BLaER1 (cell line): ENCODE measurements around the gene TSGA10.
"Not testable (repeated sequence)": the region's sequence is repeated elsewhere in the genome, so short reads cannot be mapped to it uniquely, and the experiment has no call there.

Experiments used
- H3K27ac ChIP-seq: shearing (Covaris generic); formaldehyde crosslinking; 2 replicates; pipeline ENCODE4 v1.8.1; 2022
- H3K27me3 ChIP-seq: shearing (Covaris generic); formaldehyde crosslinking; 2 replicates; pipeline ENCODE4 v1.8.1; 2022
- H3K36me3 ChIP-seq: shearing (Covaris generic); formaldehyde crosslinking; 2 replicates; pipeline ENCODE4 v1.8.1; 2022
- H3K4me1 ChIP-seq: shearing (Covaris generic); formaldehyde crosslinking; 2 replicates; pipeline ENCODE4 v1.8.1; 2022
- H3K4me2 ChIP-seq: shearing (Covaris generic); formaldehyde crosslinking; 2 replicates; pipeline ENCODE4 v1.8.1; 2022
- H3K4me3 ChIP-seq: shearing (Covaris generic); formaldehyde crosslinking; 2 replicates; pipeline ENCODE4 v1.8.1; 2022
- H3K9ac ChIP-seq: shearing (Covaris generic); formaldehyde crosslinking; 2 replicates; pipeline ENCODE4 v1.8.1; 2022
- H3K9me3 ChIP-seq: shearing (Covaris generic); formaldehyde crosslinking; 2 replicates; pipeline ENCODE4 v1.8.1; 2022
- H4K20me1 ChIP-seq: shearing (Covaris generic); formaldehyde crosslinking; 2 replicates; pipeline ENCODE4 v1.8.1; 2022
- Cebpa-rat ChIP-seq: shearing (Covaris generic); IDR thresholded peaks from 2 replicates; pipeline ENCODE4 v1.8.1; 2022

TSGA10 gene

GRCh38 chr2:99154643-99155536 lies at the start of gene TSGA10, which contains the start of gene LIPT1:
Gene TSGA10 (minus strand): TSS chr2:99154942. CDS start chr2:99109439, 45,503 bp downstream.
Gene LIPT1 (plus strand): TSS chr2:99154967. CDS start chr2:99161958, 6,991 bp downstream.
- Histone ChIP-seq H3K4me2 (peak within 1 kb of the TSS; percentile 90), H3K27me3 (no peaks in the 10 kb centered on the region), H3K9me3 (no peaks in the 10 kb centered on the region), H4K20me1 (0 out of 2 replicates have a peak, but pooled peaks cover 3% of the 10 kb centered on the region), H3K4me1 (peaks cover 51% of the 10 kb centered on the region), H3K4me3 (peak within 1 kb of the TSS; percentile 77), H3K9ac (peak within 1 kb of the TSS; percentile 84), H3K27ac (peak within 1 kb of the TSS; percentile 87), H3K36me3 (peaks cover 34% of the 10 kb centered on the region)
- no peak for TF ChIP-seq Cebpa-rat

GRCh38 chr2:99201959-99202678 lies 47.4 kb upstream of the TSGA10 start:
- Histone ChIP-seq H3K9ac (no peak overlapping the region), H3K9me3 (peaks cover 28% of the 10 kb centered on the region), H4K20me1 (no peaks in the 10 kb centered on the region), H3K4me3 (no peak overlapping the region), H3K4me1 (no peaks in the 10 kb centered on the region), H3K4me2 (no peak overlapping the region), H3K27ac (no peak overlapping the region), H3K36me3 (peaks cover 23% of the 10 kb centered on the region), H3K27me3 (no peaks in the 10 kb centered on the region)
- TF ChIP-seq Cebpa-rat, result no peak

GRCh38 chr2:99200076-99200800 lies 45.5 kb upstream of the TSGA10 start:
- no peak overlapping the region for H3K4me2 ChIP-seq
- peaks cover 12% of the 10 kb centered on the region for H3K9me3 ChIP-seq
- no peaks in the 10 kb centered on the region for H4K20me1 ChIP-seq
- H3K27me3 ChIP-seq, result no peaks in the 10 kb centered on the region
- no peak overlapping the region for H3K27ac ChIP-seq
- no peak for TF ChIP-seq Cebpa-rat
- H3K9ac ChIP-seq, result no peak overlapping the region
- H3K36me3 ChIP-seq, result peaks cover 42% of the 10 kb centered on the region
- H3K4me1 ChIP-seq, result no peaks in the 10 kb centered on the region
- H3K4me3 ChIP-seq, result no peak overlapping the region

- H3K4me2 ChIP-seq, result no peak overlapping the region
- no peaks in the 10 kb centered on the region for H3K4me1 ChIP-seq
- no peaks in the 10 kb centered on the region for H4K20me1 ChIP-seq
- H3K36me3 ChIP-seq, result peaks cover 60% of the 10 kb centered on the region
- H3K4me3 ChIP-seq, result no peak overlapping the region
- no peaks in the 10 kb centered on the region for H3K27me3 ChIP-seq
- no peak overlapping the region for H3K27ac ChIP-seq
- no peaks in the 10 kb centered on the region for H3K9me3 ChIP-seq
- no peak for TF ChIP-seq Cebpa-rat
- H3K9ac ChIP-seq, result no peak overlapping the region
Measured at GRCh38 chr2:99198103-99198841, 43.5 kb upstream of the TSGA10 start.

GRCh38 chr2:99192364-99192763 lies 37.6 kb upstream of the TSGA10 start:
- not testable (repeated sequence) for H4K20me1 ChIP-seq, H3K27me3 ChIP-seq, H3K4me3 ChIP-seq, H3K9me3 ChIP-seq, H3K4me2 ChIP-seq, H3K4me1 ChIP-seq, H3K9ac ChIP-seq, H3K27ac ChIP-seq
- peaks cover 92% of the 10 kb centered on the region for H3K36me3 ChIP-seq

- H3K4me1 ChIP-seq, result no peaks in the 10 kb centered on the region
- H3K9ac ChIP-seq, result no peak overlapping the region
- no peak overlapping the region for H3K4me3 ChIP-seq
- no peak overlapping the region for H3K27ac ChIP-seq
- H4K20me1 ChIP-seq, result peaks cover 26% of the 10 kb centered on the region; the same call in 1 of the 2 replicates
- no peak for TF ChIP-seq Cebpa-rat
- H3K36me3 ChIP-seq, result peaks cover 88% of the 10 kb centered on the region
- H3K4me2 ChIP-seq, result no peak overlapping the region
- no peaks in the 10 kb centered on the region for H3K27me3 ChIP-seq
- no peaks in the 10 kb centered on the region for H3K9me3 ChIP-seq
Measured at GRCh38 chr2:99190548-99190947, 35.8 kb upstream of the TSGA10 start.

GRCh38 chr2:99188357-99188756 lies 33.6 kb upstream of the TSGA10 start:
- Histone ChIP-seq H3K27ac (no peak overlapping the region), H3K36me3 (peaks cover 68% of the 10 kb centered on the region)
- no peak for TF ChIP-seq Cebpa-rat

GRCh38 chr2:99187011-99187410 lies 32.3 kb upstream of the TSGA10 start:
- Histone ChIP-seq H3K4me3 (no peak overlapping the region), H3K27ac (no peak overlapping the region), H4K20me1 (peaks cover 43% of the 10 kb centered on the region), H3K27me3 (no peaks in the 10 kb centered on the region), H3K9me3 (no peaks in the 10 kb centered on the region), H3K9ac (no peak overlapping the region), H3K4me2 (no peak overlapping the region), H3K36me3 (peaks cover 58% of the 10 kb centered on the region), H3K4me1 (peaks cover 5% of the 10 kb centered on the region)
- TF ChIP-seq Cebpa-rat, result no peak

More at GRCh38 chr2:99188357-99188756, 33.6 kb upstream of the TSGA10 start:
- peaks cover 43% of the 10 kb centered on the region for H4K20me1 ChIP-seq
- no peaks in the 10 kb centered on the region for H3K27me3 ChIP-seq
- H3K9me3 ChIP-seq, result no peaks in the 10 kb centered on the region
- no peak overlapping the region for H3K4me2 ChIP-seq
- no peak overlapping the region for H3K4me3 ChIP-seq
- no peaks in the 10 kb centered on the region for H3K4me1 ChIP-seq
- no peak overlapping the region for H3K9ac ChIP-seq

GRCh38 chr2:99184811-99185210 lies 30.1 kb upstream of the TSGA10 start:
- H3K36me3 ChIP-seq, result peaks cover 36% of the 10 kb centered on the region
- H3K4me1 ChIP-seq, result peaks cover 16% of the 10 kb centered on the region
- H3K4me3 ChIP-seq, result no peak overlapping the region
- H3K4me2 ChIP-seq, result no peak overlapping the region
- TF ChIP-seq Cebpa-rat, result no peak
- no peak overlapping the region for H3K27ac ChIP-seq
- no peaks in the 10 kb centered on the region for H3K27me3 ChIP-seq
- H3K9ac ChIP-seq, result no peak overlapping the region
- H3K9me3 ChIP-seq, result no peaks in the 10 kb centered on the region
- H4K20me1 ChIP-seq, result peaks cover 43% of the 10 kb centered on the region
